H1 (cell line): ENCODE results near the gene METTL25B. TPM values are rescaled to one million over a fixed set of nuclear protein-coding genes. Genes with fewer than 3 reads are reported as not detected.
A peak's percentile ranks its signal among the peaks of the same experiment; 100 is the strongest.

ENCODE experiments used
- CTCF ChIA-PET: fragments of 300-600 bp; sonication (Branson Sonifier 250); formaldehyde crosslinking; loops from one replicate; lab custom pipeline; 2021; ENCODE audit not compliant: partially characterized antibody; lab: Charles Lee
- POLR2A ChIA-PET: fragments of 300-600 bp; sonication (Branson Sonifier 250); formaldehyde crosslinking; loops from one replicate; lab custom pipeline; 2021; ENCODE audit warnings: inconsistent platforms; ENCODE audit not compliant: partially characterized antibody; lab: Charles Lee
- DNase-seq, 2 experiments: peaks; one replicate each; pipeline versions ENCODE4 v3.0.0 to v3.0.0-alpha.2; 2010 to 2022; ENCODE audit warnings: low spot score in 2 of 2, low read depth in 1 of 2, mixed read lengths in 1 of 2
- FAIRE-seq: peaks from 2 replicates; lab custom pipeline; 2011; peaks lifted over from hg19 to GRCh38; lab: Jason Lieb, UNC
- H2AFZ ChIP-seq: 2 replicates; pipeline ENCODE4 v1.8.1; 2012; ENCODE audit warnings: low read length, inconsistent platforms
- H2AK5ac ChIP-seq: 2 replicates; pipeline ENCODE4 v1.6.1; 2013; ENCODE audit warnings: low read depth, low read length
- H2BK120ac ChIP-seq: replicated peaks from 2 replicates; pipeline ENCODE3; 2013; ENCODE audit warnings: low read depth, low read length, inconsistent platforms
- H2BK12ac ChIP-seq: 2 replicates; pipeline ENCODE4 v1.6.1; 2013; ENCODE audit warnings: low read depth, low read length
- H2BK15ac ChIP-seq: 2 replicates; pipeline ENCODE4 v1.6.1; 2013; ENCODE audit warnings: low read length
- H2BK20ac ChIP-seq: 2 replicates; pipeline ENCODE4 v1.6.1; 2013; ENCODE audit warnings: low read length
- H2BK5ac ChIP-seq: 2 replicates; pipeline ENCODE4 v1.6.1; 2013; ENCODE audit warnings: low read depth, low read length
- H3K14ac ChIP-seq: 2 replicates; pipeline ENCODE4 v1.6.1; 2013; ENCODE audit warnings: inconsistent platforms; ENCODE audit not compliant: insufficient read length
- H3K18ac ChIP-seq: 2 replicates; pipeline ENCODE4 v1.6.1; 2013; ENCODE audit warnings: low read length; ENCODE audit errors: extremely low read depth
- H3K23ac ChIP-seq: 2 replicates; pipeline ENCODE4 v1.6.1; 2013; ENCODE audit warnings: inconsistent platforms; ENCODE audit not compliant: insufficient read length
- H3K23me2 ChIP-seq: 2 replicates; pipeline ENCODE4 v1.6.1; 2013; ENCODE audit warnings: low read depth, low read length
- H3K27ac ChIP-seq: 2 replicates; pipeline ENCODE4 v1.6.1; 2011; ENCODE audit warnings: low read depth, low read length, inconsistent platforms
- H3K27me3 ChIP-seq, 4 experiments: replicated peaks in 1 of 4; 1 replicate in 1 of 4; 2 replicates in 3 of 4; pipeline versions ENCODE4 v1.6.1 to v1.8.1; 2011 to 2013; ENCODE audit warnings: low read length in 3 of 4, mild to moderate bottlenecking in 3 of 4, inconsistent platforms in 2 of 4, mixed read lengths in 2 of 4, moderate library complexity in 1 of 4; ENCODE audit not compliant: control insufficient read depth in 3 of 4, insufficient read depth in 3 of 4; ENCODE audit errors: extremely low read depth in 1 of 4
- H3K36me3 ChIP-seq, 4 experiments: 2 replicates each; pipeline versions ENCODE4 v1.6.1 to v1.8.1; 2011 to 2013; ENCODE audit warnings: mild to moderate bottlenecking in 4 of 4, low read length in 3 of 4, moderate library complexity in 2 of 4, control low read depth in 1 of 4, inconsistent platforms in 1 of 4; ENCODE audit not compliant: insufficient read depth in 4 of 4, control insufficient read depth in 2 of 4
- H3K4ac ChIP-seq: replicated peaks from 2 replicates; pipeline ENCODE3; 2013; ENCODE audit warnings: low read length, low read depth, mixed read lengths, inconsistent platforms; ENCODE audit not compliant: insufficient read length
- H3K4me1 ChIP-seq, 4 experiments: replicated peaks in 1 of 4; 1 replicate in 1 of 4; 2 replicates in 3 of 4; pipeline versions ENCODE4 v1.6.1 to v1.8.1; 2011 to 2013; ENCODE audit warnings: low read length in 3 of 4, inconsistent platforms in 2 of 4, mixed read lengths in 1 of 4; ENCODE audit not compliant: insufficient read depth in 4 of 4, control insufficient read depth in 3 of 4
- H3K4me2 ChIP-seq, 2 experiments: 2 replicates each; pipeline versions ENCODE4 v1.6.1 to v1.8.1; 2011 to 2013; ENCODE audit warnings: low read depth in 2 of 2, low read length in 2 of 2, control low read depth in 1 of 2, inconsistent platforms in 1 of 2, mild to moderate bottlenecking in 1 of 2; ENCODE audit not compliant: insufficient read depth in 1 of 2
- H3K4me3 ChIP-seq, 4 experiments: fragments of 200-600, 300-600 bp in 1 of 4; sonication (generic), shearing (Covaris generic), sonication (Bioruptor Twin) in 1 of 4; 2 replicates each; pipeline versions ENCODE4 v1.5.1 to v1.8.1; 2011 to 2016; ENCODE audit warnings: low read length in 4 of 4, low read depth in 3 of 4, control low read depth in 2 of 4, inconsistent platforms in 2 of 4, mild to moderate bottlenecking in 2 of 4, mixed read lengths in 1 of 4, moderate library complexity in 1 of 4; ENCODE audit not compliant: insufficient read depth in 2 of 4; ENCODE audit errors: extremely low read depth in 1 of 4
- H3K56ac ChIP-seq: replicated peaks from 2 replicates; pipeline ENCODE3; 2013; ENCODE audit warnings: low read depth, mild to moderate bottlenecking, mixed read lengths, low read length, inconsistent platforms; ENCODE audit not compliant: insufficient read length
- H3K79me1 ChIP-seq: 2 replicates; pipeline ENCODE4 v1.6.1; 2013; ENCODE audit warnings: low read depth, low read length, control low read depth
- H3K79me2 ChIP-seq, 2 experiments: 2 replicates each; pipeline versions ENCODE4 v1.6.1 to v1.8.1; 2012 to 2013; ENCODE audit warnings: low read length in 2 of 2, mild to moderate bottlenecking in 2 of 2, inconsistent platforms in 1 of 2; ENCODE audit not compliant: insufficient read depth in 2 of 2, control insufficient read depth in 1 of 2
- H3K9ac ChIP-seq, 4 experiments: replicated peaks in 1 of 4; 1 replicate in 1 of 4; 2 replicates in 3 of 4; pipeline versions ENCODE4 v1.6.1 to v1.8.1; 2011 to 2013; ENCODE audit warnings: low read depth in 3 of 4, low read length in 3 of 4, control low read depth in 2 of 4, mild to moderate bottlenecking in 2 of 4, moderate library complexity in 2 of 4, inconsistent platforms in 1 of 4; ENCODE audit errors: extremely low read depth in 1 of 4
- H3K9me3 ChIP-seq, 2 experiments: 2 replicates each; pipeline versions ENCODE4 v1.6.1 to v1.8.1; 2012 to 2013; ENCODE audit warnings: mild to moderate bottlenecking in 2 of 2, moderate library complexity in 2 of 2, control low read depth in 1 of 2, inconsistent platforms in 1 of 2, low read depth in 1 of 2, low read length in 1 of 2, mixed read lengths in 1 of 2; ENCODE audit not compliant: insufficient read depth in 2 of 2
- H4K20me1 ChIP-seq, 2 experiments: replicated peaks in 1 of 2; 2 replicates each; pipeline versions ENCODE3 to v1.8.1; 2011 to 2013; ENCODE audit warnings: inconsistent platforms in 2 of 2, low read length in 2 of 2, mild to moderate bottlenecking in 1 of 2; ENCODE audit not compliant: insufficient read depth in 2 of 2, control insufficient read depth in 1 of 2
- H4K5ac ChIP-seq: 2 replicates; pipeline ENCODE4 v1.6.1; 2013; ENCODE audit warnings: low read length, low read depth, mixed read lengths, inconsistent platforms; ENCODE audit not compliant: insufficient read length
- H4K8ac ChIP-seq: 2 replicates; pipeline ENCODE4 v1.8.0; 2013; ENCODE audit warnings: mild to moderate bottlenecking, moderate library complexity, low read length, inconsistent platforms; ENCODE audit not compliant: insufficient read depth; ENCODE audit errors: extremely low read depth
- H4K91ac ChIP-seq: replicated peaks from 2 replicates; pipeline ENCODE3; 2013; ENCODE audit warnings: low read length, mixed read lengths, inconsistent platforms; ENCODE audit not compliant: insufficient read length
- ATF2 ChIP-seq: IDR thresholded peaks from 2 replicates; pipeline ENCODE4 v1.6.1; 2012; ENCODE audit warnings: low read length, inconsistent platforms
- BACH1 ChIP-seq: IDR thresholded peaks from 2 replicates; pipeline ENCODE4 v1.6.1; 2012; ENCODE audit warnings: low read length, improper control_type of control experiment
- EP300 ChIP-seq, 2 experiments: IDR thresholded peaks; 1 replicate in 1 of 2; 2 replicates in 1 of 2; pipeline ENCODE4 v1.6.1; 2011 to 2012; ENCODE audit warnings: low read depth in 2 of 2, low read length in 2 of 2, mild to moderate bottlenecking in 2 of 2, borderline replicate concordance in 1 of 2, inconsistent platforms in 1 of 2, moderate library complexity in 1 of 2
- KDM5A ChIP-seq: fragments of 200-600 bp; IDR thresholded peaks from 2 replicates; pipeline ENCODE4 v1.7.1; 2012; ENCODE audit warnings: mild to moderate bottlenecking, low read length, inconsistent platforms, mixed read lengths
- PHF8 ChIP-seq: fragments of 200-600 bp; sonication (generic); conservative IDR thresholded peaks from 2 replicates; pipeline ENCODE4 v1.7.1; 2012; ENCODE audit warnings: low read depth, mild to moderate bottlenecking, inconsistent platforms, low read length, moderate library complexity
- SP1 ChIP-seq: IDR thresholded peaks from 2 replicates; pipeline ENCODE4 v1.6.1; 2011; ENCODE audit warnings: low read depth, low read length
- SP4 ChIP-seq: IDR thresholded peaks from 2 replicates; pipeline ENCODE4 v1.6.1; 2012; ENCODE audit warnings: low read length, inconsistent platforms
- TCF12 ChIP-seq: IDR thresholded peaks from 2 replicates; pipeline ENCODE4 v1.6.1; 2011; ENCODE audit warnings: low read depth, mild to moderate bottlenecking, low read length
- TEAD4 ChIP-seq: IDR thresholded peaks from 2 replicates; pipeline ENCODE4 v1.6.1; 2012; ENCODE audit warnings: low read depth, low read length, inconsistent platforms, mixed read lengths
- WGBS, 2 experiments: shearing (Covaris generic) in 1 of 2; methylation state at CpG; one replicate each; pipeline versions ENCODE4 v1.1.6 to v1.1.7; 2013 to 2015; ENCODE audit warnings: low lambda C conversion rate in 2 of 2, mixed read lengths in 2 of 2, inconsistent platforms in 1 of 2, low coverage in 1 of 2, missing lambda C conversion rate in 1 of 2; ENCODE audit not compliant: insufficient replicate concordance in 2 of 2, insufficient coverage in 1 of 2, insufficient read length in 1 of 2; ENCODE audit errors: extremely low coverage in 1 of 2, missing lambda C conversion rate in 1 of 2; 5-methylcytosine and 5-hydroxymethylcytosine counted together
- polyA plus RNA-seq, 7 experiments: library from polyadenylated mRNA; depleted of rRNA in 3 of 7; stranded (reverse) in 5 of 7; unstranded in 2 of 7; fragments of >200 nt in 5 of 7; fragments of 200-250 nt in 2 of 7; gene quantifications; 1 replicate in 5 of 7; 2 replicates in 1 of 7; 4 replicates in 1 of 7; pipeline versions ENCODE4 v1.2.1 to v1.2.3, GENCODE V29; 2011 to 2013; ENCODE audit warnings: missing spikeins in 2 of 7, mixed read lengths in 2 of 7
- total RNA-seq: library from RNA; stranded (reverse); fragmentation: NEBNext Ultra II Directional; extraction: Animal tissue kit (Norgen Biotek cat#: 25700); gene quantifications from 2 replicates; pipeline ENCODE4 v1.2.1, GENCODE V29; 2021

Gene METTL25B
- total and polyA plus RNA-seq, 2 of the 8 experiments (the other 6 are each of a cell fraction or from before 2014, with no cell fraction given), result 28.4 to 30.1 TPM

DNA sequence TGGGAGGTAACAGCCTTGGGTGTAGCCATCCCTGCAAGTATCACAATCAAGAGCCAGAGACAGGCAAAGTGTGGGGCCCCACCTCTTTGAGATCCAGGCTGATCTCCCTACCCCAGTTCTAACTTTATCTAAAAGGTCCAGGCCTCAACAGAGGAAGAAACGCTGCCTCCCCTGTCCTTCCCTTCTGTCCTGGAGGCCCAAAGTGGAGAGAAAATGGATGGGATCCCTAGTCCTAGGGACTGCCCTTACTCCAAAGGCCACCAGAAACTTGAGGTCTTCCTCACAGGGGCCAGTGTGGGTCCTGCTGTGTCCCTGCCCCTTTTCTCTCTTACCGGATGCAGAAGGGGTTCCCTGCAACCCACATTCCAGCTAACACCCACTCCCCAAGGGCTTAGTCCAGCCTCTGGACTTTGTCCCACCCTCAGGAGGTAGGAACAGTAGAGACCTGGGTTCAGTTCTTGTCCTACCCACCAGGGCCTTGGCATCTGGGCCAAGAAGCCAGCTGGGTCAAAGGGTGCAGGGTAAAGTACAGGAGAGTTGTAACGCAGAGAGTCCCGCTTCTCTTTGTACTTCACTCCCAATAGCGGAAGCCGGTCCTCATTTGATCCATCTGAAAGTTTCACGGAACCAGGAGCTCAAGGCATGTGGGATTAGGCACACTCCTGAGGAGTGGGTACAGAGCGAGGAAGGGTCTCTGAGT is 21.3 kb downstream of the METTL25B start:
- Histone ChIP-seq H4K5ac (no peak overlapping the region), H3K4me2 (peak overlapping the region; percentile 91 to 99), H3K4me1 (peaks cover 35 to 54% (median 37%) of the 10 kb centered on the region in 4 experiments), H3K23ac (no peak overlapping the region), H3K14ac (no peak overlapping the region), H3K4me3 (peak overlapping the region; percentile 75 to 100 (median 84); a peak in 7 of 8 replicates), H2BK12ac (0 out of 2 replicates have a peak overlapping the region, but pooled peaks have one; percentile 19), H3K4ac (no peak overlapping the region), H4K91ac (no peak overlapping the region), H3K79me2 (peaks cover 30 to 70% of the 10 kb centered on the region in 2 experiments), H3K27me3 (no peaks in the 10 kb centered on the region), H2BK5ac (peak overlapping the region; percentile 53; the same call in 1 of the 2 replicates), H2BK15ac (peak overlapping the region; percentile 49; the same call in 1 of the 2 replicates), H4K20me1 (peaks cover 0 to 5% of the 10 kb centered on the region in 2 experiments), H2AFZ (no peak overlapping the region), H3K79me1 (peaks cover 20% of the 10 kb centered on the region), H3K23me2 (peaks cover 12% of the 10 kb centered on the region), H2AK5ac (peak overlapping the region; percentile 19; the same call in 1 of the 2 replicates), H3K18ac (no peak overlapping the region), H4K8ac (no peak overlapping the region), H3K36me3 (peaks cover 0 to 7% (median 2%) of the 10 kb centered on the region in 4 experiments; a peak in 1 of 8 replicates), H2BK20ac (no peak overlapping the region), H2BK120ac (no peak overlapping the region), H3K56ac (no peak overlapping the region), H3K9me3 (no peaks in the 10 kb centered on the region), H3K9ac (peak overlapping the region in 1 of 4 experiments; percentile 52; a peak in 2 of 7 replicates), H3K27ac (0 out of 2 replicates have a peak overlapping the region, but pooled peaks have one; percentile 60)
- FAIRE-seq, result no peak
- no peak for DNase-seq
- POLR2A ChIA-PET, result interaction anchor here (1.1 to 5.1 kb wide), 6 partner anchors 8 to 73 kb away, joined by 4 to 41 read pairs (median 14); partner anchors contain the start of genes ISG20L2, METTL25B, MRPL24 and NES
- 78% methylated on average over 8 of the region's 8 CpGs; no CpG with 5 or more reads in 1 of the 2 experiments for WGBS, 2 experiments
- CTCF ChIA-PET, result interaction anchor here (0.8 to 1.1 kb wide), 2 partner anchors 22 to 58 kb away, joined by 3 read pairs; no protein-coding TSS in a partner anchor
- TF ChIP-seq TEAD4 (no peak), KDM5A (no peak), PHF8 (no peak), SP4 (no peak), BACH1 (no peak), ATF2 (no peak), TCF12 (no peak), SP1 (no peak), EP300 (IDR thresholded peaks at IDR 0.05; ENCODE audit: borderline replicate concordance in 1 of 2, low read depth in 2 of 2, low read length in 2 of 2) (no peak)
